SK-N-DZ (cell line): ENCODE measurements around the gene DOLK.

Experiments used
- DNase-seq: peaks from one replicate; pipeline ENCODE4 v3.0.0-alpha.2; 2015; ENCODE audit warnings: low spot score

DOLK gene

GRCh38 chr9:128906741-128907140 is 40.7 kb downstream of the DOLK start:
- DNase-seq: no peak

GRCh38 chr9:128905964-128906363 is 41.4 kb downstream of the DOLK start:
- DNase-seq: no peak

- DNase-seq: no peak
These were observed 43.4 kb downstream of the DOLK start for GRCh38 chr9:128903871-128904620.

- DNase-seq: no peak
These were observed 44.3 kb downstream of the DOLK start for GRCh38 chr9:128903079-128903461.

- DNase-seq: no peak
These were observed 44.9 kb downstream of the DOLK start for GRCh38 chr9:128902351-128903078.

- no peak for DNase-seq
These were observed 45.6 kb downstream of the DOLK start for GRCh38 chr9:128901822-128902221.

GRCh38 chr9:128901379-128901778 is 46.0 kb downstream of the DOLK start:
- no peak for DNase-seq

- DNase-seq: no peak
These were observed 47.7 kb downstream of the DOLK start for GRCh38 chr9:128899566-128900322.

GRCh38 chr9:128898845-128899565 is 48.4 kb downstream of the DOLK start:
- DNase-seq: no peak

- no peak for DNase-seq
These were observed 49.0 kb downstream of the DOLK start for GRCh38 chr9:128898382-128898781.

- DNase-seq: no peak
These were observed 51.8 kb downstream of the DOLK start for GRCh38 chr9:128895556-128895955.
